Activated naive CD8-positive, alpha-beta T cell treated with anti-CD3 and anti-CD28 coated beads, Interleukin-2, amount 50 U/mL, for 16 hours (primary cell): ENCODE measurements around the gene TMEM248.
"Not testable (repeated sequence)": the region's sequence is repeated elsewhere in the genome, so short reads cannot be mapped to it uniquely, and the experiment has no call there.

Source experiments
- DNase-seq: peaks from one replicate; pipeline ENCODE4 v3.0.0-alpha.2; 2020; ENCODE audit warnings: low read depth, low spot score

TMEM248 gene

DNA sequence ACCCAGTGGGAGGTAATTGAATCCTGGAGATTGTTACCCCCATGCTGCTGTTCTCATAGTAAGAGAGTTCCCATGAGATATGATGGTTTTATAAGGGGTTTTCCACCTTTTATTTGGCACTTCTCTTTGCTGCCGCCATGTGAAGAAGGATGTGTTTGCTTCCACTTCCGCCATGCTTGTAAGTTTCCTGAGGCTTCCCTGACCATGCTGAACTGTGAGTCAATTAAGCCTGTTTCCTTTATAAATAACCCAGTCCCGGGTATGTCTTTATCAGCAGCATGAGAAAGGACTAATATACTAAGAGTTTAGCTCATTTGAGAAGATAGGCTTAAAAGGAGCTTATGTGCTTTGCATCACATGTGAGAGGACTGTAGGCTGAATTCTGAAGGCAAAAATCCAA is 29.3 kb downstream of the TMEM248 start:
- no peak for DNase-seq

DNA sequence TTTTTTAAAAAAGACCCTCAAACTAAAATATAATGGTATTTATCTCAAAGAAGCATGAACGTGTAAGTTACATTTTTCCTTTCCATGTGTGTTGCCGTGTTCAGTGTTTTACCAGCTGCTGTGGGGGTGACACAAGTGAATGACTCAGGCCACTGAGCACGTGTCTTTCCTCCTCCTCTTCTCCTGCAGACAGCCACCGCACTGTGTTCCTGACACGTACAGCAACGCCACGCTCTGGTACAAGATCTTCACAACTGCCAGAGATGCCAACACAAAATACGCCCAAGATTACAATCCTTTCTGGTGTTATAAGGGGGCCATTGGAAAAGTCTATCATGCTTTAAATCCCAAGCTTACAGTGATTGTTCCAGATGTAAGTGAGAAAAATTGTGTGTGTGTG is 29.7 kb downstream of the TMEM248 start:
- DNase-seq, result no peak

DNA sequence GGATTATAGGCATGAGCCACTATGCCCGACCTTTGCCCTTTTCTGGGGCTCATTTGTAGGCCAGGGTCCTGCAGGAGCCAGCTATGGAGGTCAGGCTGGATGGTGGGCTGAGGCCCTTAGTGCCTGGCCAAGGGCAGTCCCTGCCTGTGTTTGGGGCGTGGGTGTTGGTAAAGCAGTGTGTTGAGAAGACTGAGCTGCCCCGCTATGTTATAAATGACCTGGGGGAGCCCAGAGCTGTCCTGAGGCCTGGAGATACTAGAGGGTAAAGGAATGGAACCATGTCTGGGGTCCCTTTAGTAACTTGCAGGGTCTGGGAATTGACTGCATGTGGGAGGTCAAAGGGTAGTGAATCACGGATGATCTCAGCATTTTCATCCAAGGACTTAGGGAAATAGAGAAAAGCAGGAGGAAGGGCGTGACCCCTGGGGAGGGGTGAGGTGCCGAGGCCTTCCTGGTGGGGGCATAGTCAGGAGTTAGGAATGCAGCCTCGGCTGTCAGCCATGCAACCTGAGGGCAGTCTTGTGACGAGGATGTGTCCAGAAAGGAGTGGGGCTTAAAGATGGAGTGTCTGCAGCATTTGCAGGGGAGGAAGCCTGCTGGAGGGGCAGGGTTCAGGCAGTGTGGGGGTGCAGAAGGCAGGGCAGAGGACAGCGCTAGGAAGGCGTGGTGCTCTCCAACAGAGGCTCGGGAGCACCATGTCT is 31.5 kb downstream of the TMEM248 start:
- no peak for DNase-seq

DNA sequence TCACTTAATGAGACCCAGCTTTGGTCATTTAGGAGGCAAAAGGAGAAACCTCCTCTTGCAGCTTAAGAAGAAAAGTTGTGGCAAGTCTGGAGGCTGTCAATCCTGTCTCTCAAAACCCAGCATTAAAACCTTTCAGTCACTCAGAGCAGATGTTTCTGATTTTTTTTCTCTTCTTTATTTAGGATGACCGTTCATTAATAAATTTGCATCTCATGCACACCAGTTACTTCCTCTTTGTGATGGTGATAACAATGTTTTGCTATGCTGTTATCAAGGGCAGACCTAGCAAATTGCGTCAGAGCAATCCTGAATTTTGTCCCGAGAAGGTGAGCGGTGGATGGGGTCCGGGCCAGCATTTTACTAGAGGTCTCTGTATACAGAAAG is 32.0 kb downstream of the TMEM248 start:
- no peak for DNase-seq

DNA sequence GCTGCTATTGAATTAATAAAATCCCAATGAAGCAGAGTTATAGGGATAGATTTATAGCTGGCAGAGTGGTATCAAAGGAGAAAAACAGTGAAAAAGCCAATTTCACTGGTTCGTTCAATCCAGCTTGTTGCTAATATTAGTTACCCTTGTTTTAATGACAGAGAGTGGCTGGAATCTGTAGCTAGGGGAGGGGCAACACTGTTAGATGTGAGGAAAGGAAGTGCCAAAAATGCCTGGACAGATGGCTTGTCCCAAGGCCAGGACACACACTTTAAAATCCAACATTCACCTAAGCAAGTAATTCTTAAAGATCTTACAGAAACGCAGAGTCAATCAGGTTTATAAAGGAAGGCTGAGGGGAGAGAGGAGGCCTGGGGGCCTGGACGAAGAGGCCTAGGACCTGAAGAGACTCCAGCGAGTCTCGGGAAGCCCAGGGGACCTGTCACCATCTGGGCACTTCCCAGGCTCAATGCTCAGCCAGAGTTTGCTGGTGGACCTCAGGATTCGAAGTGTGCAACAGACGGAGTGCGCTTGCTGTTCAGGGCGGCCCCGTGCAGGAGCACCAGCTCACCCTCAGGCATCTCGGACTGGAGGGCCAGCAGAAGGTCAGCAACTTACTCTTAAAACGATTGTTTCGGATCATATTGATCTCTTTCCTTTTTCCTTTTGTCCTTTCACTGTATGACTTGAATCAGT is 36.7 kb downstream of the TMEM248 start:
- no peak for DNase-seq

DNA sequence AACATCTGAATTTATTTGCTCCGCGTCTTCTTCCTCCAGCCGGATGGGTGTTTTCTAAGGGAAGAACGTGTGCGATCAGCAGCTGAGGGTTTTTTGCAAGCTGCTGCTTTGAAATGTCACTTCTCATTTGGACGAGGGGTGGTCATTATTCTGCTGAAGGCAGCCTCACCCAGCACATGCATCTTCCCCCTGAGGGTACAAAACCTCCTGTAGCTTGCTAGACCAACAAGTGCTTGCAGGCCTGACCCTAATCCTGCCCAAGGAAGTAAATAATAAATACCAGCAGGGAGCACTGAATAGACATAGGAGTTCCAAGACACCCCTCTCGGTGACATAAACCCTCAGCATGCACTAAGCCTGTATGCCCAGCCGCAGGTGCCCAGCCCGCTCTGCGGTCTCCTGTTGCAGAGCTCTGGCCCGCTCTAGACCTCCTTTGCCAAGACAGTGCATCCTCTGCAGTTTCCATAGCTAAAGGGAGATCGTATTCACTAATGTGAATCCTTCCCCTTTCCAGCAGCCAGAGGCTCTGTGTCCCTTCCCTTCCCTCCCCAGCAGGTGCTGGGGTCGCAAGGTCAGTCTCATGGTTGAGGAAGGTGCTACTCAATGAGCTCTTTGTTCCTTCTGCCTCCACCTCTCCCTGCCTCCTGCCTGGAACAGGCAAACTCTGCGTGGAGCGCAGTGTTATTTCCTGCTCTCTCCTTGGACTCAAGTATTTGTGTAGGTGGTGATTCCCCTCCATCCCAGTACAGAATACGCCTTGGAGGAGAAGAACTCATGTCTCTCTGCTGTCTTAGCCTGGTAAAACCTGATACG is 37.7 kb downstream of the TMEM248 start:
- DNase-seq, result no peak

DNA sequence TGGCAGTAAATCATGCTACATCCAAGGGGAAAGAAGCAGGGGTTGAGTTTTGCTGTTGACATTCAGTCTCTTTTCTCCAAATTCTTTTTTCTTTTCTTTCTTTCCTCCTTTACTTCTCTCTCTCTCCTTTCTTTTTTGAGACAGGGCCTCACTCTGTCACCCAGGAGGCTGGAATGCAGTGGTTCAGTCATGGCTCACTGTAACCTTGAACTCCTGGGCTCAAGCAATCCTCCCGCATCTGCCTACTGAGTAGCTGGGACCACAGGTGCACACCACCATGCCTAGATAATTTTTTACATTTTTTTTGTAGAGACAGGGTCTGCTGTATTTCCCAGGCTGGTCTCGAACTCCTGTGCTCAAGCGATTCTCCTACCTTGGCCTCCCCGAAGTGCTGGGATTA is 39.2 kb downstream of the TMEM248 start:
- DNase-seq, result no peak

DNA sequence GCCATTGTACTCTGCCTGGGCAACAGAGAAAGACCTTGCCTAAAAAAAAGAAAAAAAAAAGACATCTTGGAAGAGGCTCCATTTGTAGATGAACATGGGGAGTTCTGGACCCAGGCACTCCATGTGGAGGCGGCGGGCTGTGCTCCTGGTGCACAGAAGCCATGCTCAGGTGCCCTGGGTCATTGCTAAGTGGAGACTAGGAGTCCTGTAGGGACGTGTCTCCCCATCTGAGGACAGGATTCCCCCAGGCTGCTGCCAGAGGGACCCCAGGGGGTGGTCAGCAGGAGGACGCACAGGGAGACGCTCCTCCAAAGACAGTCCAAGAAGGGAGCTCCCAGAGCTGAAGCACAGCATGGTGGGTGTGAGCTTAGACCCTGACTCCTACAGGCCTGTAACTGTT is 40.1 kb downstream of the TMEM248 start:
- no peak for DNase-seq

DNA sequence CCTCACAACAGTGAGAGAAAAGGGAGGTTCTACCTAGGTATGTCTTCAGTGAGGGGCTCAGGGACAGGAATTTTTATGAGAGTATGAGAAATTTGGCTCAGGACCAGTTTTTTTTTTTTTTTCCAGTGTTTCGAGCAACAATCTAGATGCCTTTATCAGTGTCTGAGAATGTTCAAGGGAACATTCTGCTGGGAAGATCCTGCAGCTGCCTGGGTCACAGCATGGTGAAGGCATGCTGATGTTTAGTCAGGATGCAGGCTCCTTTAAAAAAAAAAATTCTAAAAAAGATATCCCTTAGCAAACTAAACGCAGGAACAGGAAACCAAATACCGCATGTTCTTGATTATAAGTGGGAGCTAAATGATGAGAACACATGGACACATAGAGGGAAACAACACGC is 43.4 kb downstream of the TMEM248 start:
- no peak for DNase-seq

DNA sequence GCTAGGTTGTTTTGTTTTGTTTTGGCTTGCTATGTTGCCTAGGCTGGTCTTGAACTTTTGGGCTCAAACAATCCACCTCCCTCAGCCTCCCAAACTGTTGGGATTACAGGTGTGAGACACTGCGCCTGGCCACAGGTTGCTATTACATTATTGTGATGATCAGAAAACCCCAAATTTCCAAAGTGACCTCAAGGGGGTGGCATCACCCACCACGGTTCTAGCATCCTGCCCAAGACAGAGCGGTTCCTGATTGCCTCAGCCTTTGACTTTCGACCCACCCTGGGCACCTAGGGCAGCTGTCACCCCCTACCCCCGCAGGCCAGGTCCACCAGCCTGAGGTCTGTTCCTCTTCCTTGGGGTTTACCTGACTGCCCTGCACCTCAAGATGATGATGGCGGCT is 46.0 kb downstream of the TMEM248 start:
- DNase-seq, result no peak

DNA sequence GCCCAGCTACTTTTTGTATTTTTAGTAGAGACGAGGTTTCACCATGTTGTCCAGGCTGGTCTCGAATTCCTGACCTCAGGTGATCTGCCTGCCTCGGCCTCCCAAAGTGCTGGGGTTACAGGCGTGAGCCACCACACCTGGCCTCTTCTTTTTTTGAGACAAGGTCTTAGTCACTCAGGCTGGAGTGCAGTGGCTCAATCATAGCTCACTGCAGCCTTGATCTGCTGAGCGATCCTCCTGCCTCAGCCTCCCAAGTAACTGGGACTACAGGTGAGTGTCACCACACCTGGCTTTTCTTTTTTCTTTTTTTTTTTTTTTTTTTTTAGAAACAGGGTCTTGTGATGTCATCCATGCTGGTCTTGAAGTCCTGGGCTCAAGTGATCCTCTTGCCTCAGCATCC is 48.0 kb downstream of the TMEM248 start:
- DNase-seq, result not testable (repeated sequence)

DNA sequence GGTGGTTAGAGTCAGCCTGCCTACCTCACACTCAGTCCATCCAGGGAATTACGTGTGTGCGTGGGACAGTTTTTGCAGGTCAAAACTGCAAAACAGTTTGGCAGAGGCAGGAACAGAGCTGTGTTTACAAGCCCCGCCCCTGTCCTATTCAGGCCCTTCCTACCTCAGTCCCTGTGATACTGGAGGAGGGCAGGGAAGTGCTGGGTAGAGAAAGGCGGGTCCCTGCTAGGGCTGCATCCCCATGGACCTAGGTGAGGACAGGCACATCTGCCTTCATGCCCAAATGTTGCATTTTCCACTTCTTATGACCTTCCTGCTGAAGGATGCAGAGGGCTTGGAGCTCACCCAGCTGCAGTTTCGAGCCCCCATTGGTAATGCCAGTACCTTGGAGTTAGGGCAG is 49.3 kb downstream of the TMEM248 start:
- DNase-seq, result no peak

DNA sequence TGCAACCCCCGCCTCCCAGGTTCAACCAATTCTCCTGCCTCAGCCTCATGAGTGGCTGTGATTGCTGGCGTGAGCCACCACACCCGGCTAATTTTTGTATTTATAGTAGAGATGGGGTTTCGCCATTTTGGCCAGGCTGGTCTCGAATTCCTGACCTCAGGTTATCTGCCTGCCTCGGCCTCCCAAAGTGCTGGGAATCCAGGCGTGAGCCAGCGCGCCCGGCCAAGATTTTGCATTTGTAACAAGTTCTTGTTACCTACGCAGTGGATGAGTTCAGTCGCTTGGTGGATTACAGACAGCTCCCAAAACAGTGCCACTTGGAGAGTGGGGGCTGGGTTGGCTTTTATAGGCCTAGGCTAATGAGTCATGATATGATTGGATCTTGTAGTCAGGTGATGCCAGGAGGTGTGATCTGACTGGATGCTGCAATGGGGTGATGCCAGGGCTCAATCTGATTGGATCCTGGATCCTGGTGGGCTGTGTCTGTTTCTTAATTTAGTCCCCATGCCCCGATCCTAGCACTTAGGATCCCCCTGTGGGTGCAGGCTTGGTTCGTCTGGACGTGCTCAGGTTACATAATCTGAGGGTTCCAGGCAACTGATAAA is 54.1 kb downstream of the TMEM248 start:
- no peak for DNase-seq

DNA sequence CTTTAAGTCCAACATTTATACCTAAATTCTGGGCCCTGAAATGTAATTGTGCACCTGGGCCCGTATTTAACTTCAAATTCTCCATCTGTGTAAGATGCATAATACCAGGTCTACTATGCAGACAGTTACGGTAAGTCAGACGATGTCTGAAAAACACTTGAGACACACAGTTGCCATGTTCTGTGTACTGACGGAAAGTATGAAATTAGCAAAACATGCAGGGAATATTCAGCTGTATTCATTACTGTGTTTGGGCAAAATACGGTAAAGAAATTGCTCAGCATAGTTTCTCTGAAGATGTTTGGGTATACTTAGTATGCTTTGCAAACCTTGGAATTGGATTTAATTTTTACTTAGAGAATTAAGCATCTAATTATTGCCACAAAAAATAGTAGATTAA is 57.3 kb downstream of the TMEM248 start:
- DNase-seq, result not testable (repeated sequence)

DNA sequence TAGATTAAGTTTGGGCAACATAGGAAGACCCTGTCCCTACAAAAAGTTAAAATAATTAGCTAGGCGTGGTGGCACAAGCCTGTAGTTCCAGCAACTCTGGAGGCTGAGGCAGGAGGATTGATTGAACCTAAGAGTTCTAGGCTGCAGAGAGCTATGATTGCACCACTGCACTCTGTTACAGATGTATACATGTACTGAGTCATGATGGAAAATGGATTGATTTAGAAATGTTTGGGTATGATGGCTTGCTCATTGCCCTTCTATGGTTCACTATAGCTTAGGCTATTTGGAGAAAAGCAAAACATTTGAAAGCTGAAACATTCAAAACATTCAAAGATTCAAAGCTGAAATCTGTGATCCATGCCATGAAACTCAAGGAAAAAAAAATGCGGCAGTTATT is 58.0 kb downstream of the TMEM248 start:
- not testable (repeated sequence) for DNase-seq

DNA sequence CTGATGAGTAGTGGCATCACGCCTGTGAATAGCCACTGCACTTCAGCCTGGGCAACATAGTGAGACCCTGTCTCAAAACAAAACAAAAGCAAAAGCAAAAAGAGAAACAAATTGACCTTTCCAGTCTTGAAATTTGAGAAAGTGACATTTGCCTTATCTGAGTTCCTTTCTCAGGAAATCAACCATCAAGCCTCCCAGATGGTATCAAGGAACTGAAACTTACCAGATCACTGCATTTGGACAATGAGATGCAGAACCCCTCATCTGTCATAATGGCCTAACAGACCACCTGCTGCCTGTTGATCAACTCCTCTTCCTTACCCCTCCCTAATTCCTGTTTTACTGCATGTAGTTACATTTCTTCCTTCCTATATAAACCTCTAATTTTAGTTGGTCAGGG is 59.3 kb downstream of the TMEM248 start:
- DNase-seq, result not testable (repeated sequence)

DNA sequence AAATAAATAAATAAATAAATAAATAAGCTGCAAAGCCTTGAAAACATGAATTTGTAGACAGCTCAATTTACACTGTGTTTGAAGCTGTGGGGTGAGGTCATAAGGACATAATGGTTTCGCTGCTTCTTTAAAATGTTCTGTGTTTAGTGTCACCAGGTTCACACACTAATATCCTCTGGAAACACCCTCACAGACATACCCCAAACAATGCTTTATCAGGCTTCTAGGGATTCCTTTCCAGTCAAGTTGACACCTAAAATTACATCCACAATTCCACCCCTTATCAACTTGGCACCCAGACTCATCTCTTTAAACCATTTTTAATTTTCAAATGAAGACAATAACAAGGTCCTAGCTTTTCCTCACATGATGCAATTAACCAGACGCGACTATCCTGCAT is 68.5 kb downstream of the TMEM248 start:
- DNase-seq, result not testable (repeated sequence)

DNA sequence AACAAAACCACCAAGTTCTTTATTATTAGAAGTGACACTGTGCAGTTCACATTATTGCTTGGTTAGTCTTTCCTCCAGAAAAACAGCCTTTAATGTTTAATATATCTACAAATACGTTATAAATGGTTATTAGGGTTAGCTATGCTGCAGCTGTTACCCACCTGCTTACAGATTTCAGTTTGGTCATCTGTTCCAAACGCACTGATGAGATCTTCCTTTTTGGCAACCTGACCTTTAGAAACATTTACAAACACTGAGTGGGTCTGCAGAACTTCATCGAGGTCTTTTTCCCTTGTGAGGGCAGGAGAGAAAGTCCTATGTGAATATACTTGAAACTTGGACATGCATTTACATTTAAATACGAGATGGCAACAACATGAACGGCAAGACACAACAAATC is 73.0 kb downstream of the TMEM248 start:
- not testable (repeated sequence) for DNase-seq

DNA sequence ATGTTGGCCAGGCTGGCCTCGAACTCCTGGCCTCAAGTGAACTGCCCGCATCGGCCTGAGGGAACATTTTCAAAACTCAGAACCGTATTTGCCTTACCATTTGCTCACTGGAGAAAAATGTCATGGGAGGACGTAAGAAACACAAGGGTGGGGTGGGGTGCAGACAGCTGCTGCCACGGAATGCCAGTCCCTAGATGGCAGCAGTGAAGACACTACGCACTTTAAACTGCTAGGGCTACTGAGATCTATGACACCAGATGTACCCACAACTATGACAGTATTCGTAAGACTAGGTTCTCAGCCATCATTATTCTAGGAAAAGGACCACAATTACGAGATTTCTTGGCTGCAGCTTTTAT is 73.6 kb downstream of the TMEM248 start:
- DNase-seq, result not testable (repeated sequence)

DNA sequence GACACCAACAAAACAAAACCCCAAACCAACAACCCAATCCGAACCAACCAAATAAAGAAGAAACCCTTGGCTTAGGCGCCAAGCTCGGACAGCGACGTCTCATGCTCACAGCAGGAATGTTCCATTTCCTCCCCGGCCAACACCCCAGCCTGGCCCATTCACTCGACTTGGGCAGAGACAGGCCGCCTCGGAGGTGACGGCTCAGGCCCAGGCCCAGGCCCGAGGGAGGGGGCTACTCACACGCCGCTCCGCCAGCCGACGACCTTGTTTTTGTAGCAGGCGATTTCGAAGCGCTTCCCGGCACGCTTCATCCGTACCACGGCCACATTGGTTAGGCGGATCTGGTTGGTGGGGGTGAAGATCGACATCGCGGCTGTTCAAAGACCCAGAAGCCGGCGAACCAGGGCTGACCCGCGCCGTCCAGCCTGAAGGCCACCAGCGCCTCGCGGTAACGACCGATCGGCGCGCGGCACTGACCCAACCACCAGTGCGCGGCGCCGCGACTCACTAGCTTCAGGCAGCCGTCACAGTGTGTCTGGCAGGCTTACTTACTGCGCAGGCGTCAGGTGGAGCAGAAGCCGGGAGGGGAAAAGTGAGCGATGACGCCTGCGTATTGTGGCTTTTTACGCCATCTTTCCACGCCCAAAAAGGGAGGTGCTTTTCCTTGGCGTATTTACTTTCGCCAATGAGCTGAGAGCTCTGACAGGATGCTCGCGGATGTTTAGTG is 74.2 kb downstream of the TMEM248 start, which contains the start of gene SBDS:
SBDS (minus strand) TSS at position 537 of the 727 bp plus-strand sequence; CDS start at position 368, 169 bp downstream.
- peak; percentile 83 for DNase-seq

DNA sequence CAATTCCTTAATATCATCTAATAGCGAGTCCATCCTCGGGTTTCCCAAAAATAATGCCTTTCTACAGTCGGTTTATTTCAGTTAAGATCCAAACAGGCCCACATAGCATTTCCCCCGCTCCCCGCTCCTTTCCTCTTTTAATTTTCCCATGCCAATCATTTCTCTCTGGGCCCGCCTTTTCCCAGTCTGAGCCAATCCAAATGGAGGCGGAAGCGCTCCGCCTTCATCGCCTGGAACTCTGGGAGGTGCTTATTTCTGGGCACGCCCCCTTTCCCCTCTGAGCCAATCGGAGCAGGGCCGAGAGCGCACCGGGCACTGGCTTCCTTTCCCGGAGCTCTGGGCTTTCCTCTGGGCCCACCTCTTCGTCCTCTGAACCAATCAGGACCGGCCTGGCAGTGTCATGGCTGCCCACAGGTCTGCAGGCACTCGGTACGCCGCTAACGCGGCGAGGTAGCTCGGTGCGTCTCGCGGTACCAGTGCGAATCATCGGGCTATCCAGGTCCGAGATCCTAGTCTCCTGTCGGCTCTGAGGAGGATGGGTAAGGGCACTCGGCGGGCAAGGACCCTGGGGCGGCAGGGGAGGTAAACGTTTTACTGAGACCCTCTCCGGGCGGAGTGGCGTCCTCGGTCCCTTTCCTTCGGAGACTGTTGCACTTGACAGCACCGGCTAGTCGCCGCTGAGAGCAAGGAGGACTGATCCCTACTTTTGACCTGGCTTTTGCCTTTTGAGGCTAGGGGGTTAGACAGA is 75.6 kb downstream of the TMEM248 start, which contains the start of gene TYW1:
TYW1 (plus strand) TSS at position 390 of the 748 bp plus-strand sequence; CDS start at position 536, 146 bp downstream.
- peak; percentile 95 for DNase-seq
